SHP77 treated with DMSO at 0.1 percent for 48 hours (cell line): ENCODE measurements around the gene PPP1R14C.
"Not testable (repeated sequence)": the region's sequence is repeated elsewhere in the genome, so short reads cannot be mapped to it uniquely, and the experiment has no call there.

Experiments
- DNase-seq: peaks from one replicate; lab custom pipeline; 2025; lab: John Stamatoyannopoulos, UW

The PPP1R14C gene

DNA sequence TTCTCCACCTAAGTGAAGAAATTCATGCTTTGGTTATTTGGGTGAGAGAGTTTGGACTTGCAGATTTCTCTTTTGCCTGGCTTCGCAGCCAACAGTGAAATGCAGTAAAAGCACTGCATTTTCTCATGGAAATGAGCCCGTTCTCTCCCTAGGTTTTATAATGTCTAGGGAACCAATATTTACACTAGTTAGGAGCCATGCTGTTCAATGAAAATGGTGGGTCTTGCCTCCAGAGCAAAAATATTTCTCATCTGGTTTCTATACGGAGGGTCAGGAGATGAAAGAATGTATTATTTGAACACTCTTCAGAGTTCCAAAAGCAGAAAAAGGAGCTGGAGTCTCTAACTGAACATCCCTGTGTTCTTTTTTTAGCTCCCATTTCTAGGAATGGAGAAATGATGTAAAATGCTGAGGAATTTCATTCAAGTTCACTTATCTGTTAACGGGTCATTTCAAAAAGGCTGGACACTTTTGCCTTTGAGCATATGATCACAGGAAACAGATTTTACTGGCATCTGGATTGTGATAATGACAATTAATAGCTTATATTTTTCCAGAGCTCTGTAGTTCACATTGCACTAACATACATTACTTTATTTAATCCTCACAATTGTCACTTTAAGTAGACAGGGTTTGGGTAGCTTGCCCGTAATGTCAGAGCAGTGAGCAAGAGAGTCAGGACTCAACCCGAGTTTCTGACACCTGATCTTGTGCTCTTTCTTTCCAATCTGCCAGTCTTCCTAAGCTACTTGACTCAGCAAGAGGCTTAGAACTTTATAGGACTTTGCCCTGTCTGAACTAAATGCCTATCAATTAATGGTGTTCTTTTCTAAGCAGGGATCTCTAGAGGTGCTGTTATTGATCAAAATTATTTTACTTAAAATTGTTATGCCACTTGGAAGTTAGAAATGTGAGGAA, 78.0 kb downstream of the PPP1R14C start:
- DNase-seq: no peak

GRCh38 chr6:150224820-150225219, 82.0 kb downstream of the PPP1R14C start:
- DNase-seq: no peak

DNA sequence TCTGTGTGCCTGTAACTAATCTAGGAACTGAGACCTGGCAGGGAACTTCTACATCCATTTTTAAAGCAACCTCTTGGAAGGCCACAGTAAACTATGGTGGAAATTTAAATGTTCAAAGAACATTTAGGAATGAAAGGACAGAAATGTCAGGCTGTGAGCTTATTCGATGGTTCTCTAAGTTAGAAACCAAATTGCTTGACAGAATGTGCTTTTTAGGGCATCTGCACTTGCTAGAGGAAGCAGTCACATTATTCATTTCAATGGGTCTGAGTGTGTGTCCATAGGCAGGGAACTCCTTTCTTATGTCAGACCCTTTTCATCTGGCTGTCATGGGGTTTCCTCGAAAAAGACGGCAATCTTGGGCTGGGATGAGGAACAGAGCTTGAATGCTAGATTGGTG, 84.4 kb downstream of the PPP1R14C start:
- no peak for DNase-seq

- no peak for DNase-seq
Measured at GRCh38 chr6:150228072-150228733, 85.4 kb downstream of the PPP1R14C start.

DNA sequence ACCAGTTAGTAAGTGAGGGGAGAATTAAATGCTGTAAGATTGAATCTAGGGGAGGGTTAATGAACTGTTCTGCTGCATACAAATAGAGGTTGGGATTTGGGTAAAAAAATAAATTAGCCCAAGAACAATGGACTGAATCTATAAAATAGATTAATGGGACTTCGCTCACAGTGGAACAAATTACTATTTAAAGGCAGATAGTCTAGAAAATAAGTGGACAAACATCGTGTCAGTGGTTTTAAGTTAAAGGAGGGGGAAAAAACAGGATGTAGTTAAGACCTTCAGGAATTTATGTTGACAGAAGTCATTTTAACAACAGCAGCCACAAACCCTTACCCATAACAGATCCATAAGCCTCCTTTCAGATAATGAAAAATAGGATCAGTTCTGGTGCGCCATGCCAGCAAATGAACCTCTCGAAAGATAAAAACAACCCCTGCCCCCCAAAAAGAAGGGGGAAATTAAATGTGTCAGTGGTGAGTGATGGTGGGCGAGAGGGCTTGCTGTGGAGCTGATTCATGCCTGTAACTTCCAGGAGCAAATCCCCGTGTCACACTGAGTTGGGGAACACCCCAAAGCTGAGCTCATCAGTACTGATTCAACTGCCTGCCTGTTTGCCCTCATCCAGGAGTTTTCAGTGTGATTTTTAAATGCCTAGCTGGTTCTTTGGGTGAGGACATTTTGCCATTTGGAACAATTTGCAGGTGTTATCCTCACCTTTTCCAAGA, 86.8 kb downstream of the PPP1R14C start:
- DNase-seq: no peak

- DNase-seq: no peak
Measured at GRCh38 chr6:150230164-150230561, 87.3 kb downstream of the PPP1R14C start.

- DNase-seq: no peak
Measured at GRCh38 chr6:150230832-150231524, 88.1 kb downstream of the PPP1R14C start.

DNA sequence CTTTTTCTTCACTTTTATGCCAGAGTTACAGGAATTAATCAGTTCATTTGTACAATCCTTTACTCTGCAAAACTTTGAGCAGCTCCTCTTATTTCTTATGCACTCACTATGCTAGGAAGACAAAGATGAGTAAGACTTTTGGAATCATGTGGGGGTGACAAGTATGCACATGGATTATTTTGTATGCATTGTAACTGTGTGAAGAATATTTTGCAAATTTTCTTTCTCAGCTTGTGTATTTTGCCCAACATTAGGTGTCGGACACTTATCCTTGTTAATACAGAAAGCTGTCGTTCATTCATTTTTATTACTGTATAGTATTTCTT, 88.6 kb downstream of the PPP1R14C start:
- no peak for DNase-seq

GRCh38 chr6:150233843-150234269, 91.0 kb downstream of the PPP1R14C start:
- no peak for DNase-seq

DNA sequence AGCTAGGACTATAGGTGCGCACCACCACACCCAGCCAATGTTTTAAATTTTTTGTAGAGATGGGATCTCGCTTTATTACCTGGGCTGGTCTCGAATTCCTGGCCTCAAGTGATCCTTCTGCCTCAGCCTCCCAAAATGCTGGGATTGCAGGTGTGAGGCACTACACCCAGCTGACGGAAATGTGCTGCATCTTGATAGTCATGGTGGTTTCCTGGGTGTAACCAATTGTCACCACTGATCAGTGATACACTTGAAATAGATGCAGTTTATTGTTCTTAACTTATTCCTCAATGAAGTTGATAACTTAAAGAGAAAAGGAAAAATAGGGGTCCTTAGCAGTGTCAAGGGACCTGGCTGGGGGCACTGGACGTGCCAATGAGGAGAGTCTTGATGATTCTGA, 92.4 kb downstream of the PPP1R14C start:
- DNase-seq: no peak

DNA sequence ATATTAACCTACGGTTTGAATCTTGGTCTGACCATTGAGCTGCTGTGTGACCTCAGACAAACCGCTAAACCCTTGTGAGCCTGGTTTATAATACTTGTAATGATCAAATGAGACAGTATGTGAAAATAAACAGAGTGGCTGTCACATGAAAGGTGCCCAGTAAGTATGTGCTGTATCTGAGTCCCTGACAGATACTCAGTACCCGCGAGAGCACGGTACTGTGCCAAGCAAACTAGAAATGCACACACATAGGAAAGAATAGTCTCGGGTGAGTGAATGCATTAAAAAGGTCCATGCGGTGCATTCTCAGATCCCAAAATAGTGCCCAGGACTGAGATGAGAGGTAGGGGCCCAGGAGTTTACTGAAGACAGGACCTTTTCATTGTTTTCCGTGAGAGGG, 93.3 kb downstream of the PPP1R14C start:
- no peak for DNase-seq

GRCh38 chr6:150236544-150236943, 93.7 kb downstream of the PPP1R14C start:
- DNase-seq: no peak

- no peak for DNase-seq
Measured at GRCh38 chr6:150237626-150238025, 94.8 kb downstream of the PPP1R14C start.

DNA sequence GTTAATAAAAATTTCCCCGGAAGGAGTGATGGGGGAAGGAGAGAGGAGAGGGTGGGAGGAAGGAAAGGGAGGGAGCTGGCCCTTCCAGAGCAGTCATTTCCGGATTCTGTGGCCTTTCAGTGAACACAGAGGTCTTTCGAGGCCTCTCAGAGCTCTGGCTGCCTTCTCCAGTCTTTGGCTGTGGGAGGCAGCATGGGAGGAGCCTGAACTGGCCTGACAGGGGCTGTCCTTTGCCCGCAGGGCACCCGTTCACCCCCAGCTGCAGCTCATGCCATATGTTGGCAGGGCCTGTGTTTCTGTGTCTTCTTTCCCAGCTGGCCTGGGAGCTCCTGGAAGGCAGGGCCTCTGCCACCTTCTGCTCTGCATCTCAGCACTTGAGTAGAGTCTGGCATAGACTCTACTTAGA, 95.5 kb downstream of the PPP1R14C start:
- no peak for DNase-seq

- no peak for DNase-seq
Measured at GRCh38 chr6:150238846-150239407, 96.1 kb downstream of the PPP1R14C start.

- not testable (repeated sequence) for DNase-seq
Measured at GRCh38 chr6:150241756-150242155, 98.9 kb downstream of the PPP1R14C start.

DNA sequence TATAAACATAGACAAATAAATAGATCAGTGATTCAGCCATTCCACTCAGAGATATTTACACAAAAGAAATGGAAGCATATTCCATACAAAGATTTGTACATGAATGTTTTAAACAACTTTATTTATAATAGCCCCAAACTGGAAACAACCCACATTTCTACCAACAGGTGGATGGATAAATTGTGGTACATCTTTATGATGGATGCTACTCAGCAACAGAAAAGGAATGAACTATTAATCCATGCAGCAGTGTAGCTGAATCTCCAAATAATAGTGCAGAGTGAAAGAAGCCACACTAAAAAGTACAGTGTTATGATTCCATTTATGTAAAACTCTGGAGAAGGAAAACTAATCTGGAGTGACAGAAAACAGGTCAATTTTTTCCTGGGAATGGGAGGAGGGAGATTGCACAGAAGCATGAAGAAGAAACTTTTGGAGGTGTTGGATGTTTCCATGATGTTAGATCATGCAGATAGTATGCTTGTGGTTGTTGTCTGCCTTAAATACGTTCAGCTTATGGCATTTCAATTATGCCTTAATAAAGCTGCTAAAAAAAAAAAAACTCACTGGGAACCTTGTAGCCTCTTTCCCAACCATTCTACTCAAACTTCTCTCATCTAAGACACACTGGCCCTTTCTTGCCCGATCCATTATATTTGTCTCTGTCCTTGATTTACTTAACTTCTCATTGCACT, 100.9 kb downstream of the PPP1R14C start:
- no peak for DNase-seq

DNA sequence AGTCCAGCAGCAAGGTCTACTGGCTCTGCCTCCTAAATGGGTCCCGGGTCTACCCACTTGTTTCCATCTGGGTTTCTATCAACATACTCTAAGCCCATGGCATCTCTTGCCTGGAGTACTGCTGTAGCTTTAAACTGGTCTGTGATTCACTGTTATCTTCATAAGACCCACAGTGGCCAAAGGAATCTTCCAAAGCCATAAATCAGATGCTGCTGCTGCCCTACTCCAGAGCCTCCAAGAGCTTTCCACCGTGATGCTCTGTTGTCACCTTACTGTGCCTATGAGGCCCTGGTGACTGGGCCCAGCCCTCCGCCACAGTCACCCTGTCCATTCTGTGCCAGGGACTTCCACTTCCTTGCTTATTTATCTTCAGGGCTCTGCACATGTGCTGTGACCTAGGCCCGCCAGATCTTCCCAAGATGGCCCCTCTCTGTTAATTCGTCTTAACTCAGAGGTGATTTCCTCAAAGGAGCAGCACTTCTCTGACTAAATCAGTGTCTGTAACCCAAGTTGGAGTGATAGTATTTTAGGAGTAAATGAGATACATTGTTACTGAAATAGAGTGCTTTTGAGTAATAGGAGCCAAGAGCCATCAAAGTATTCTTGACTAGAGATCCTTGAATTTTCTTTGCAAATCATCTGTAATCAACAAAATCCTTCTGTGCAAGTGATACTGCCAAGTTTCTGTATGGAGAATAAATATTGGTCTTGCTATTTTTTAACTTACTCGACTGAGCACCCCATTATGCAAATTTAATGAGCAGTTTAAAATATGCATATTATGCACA, 102.5 kb downstream of the PPP1R14C start:
- DNase-seq: no peak

DNA sequence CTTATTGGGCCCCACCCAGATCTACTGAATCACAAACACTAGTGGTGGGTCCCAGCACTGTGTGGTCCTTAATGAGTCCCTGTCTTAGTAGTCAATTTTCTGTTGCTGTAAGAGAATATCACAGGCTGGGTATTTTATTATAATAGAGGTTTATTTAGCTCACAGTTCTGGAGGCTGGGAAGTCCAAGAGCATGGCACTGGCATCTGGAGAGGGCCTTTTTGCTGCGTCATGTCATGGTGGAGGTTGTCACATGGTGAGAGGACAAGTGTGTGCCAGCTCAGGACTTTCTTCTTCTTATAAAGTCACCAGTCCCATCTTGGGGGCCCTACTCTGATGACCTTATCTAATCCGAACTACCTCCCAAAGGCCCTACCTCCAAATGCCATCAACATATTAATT, 105.0 kb downstream of the PPP1R14C start:
- DNase-seq: no peak

DNA sequence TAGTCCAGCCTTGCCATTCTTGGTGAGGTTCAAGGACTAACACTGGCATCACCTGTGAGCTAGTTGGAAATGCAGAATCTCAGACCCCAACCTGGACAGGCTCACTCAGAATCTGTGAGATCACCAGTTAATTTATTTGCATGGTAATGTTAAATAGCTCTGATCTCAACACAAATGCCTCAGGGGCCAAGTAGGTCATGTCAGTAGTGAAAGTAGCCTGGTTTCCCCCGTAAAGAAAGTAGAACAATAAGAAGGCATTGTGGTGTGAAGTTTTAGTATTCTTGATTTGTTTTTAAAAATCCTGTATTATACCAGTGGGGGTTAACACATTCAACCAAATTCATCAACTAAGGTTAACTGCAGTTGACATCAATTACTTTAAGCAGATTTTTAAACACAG, 105.5 kb downstream of the PPP1R14C start:
- DNase-seq: no peak
